Activated CD4-positive, alpha-beta T cell treated with anti-CD3 and anti-CD28 coated beads for 48 hours (primary cell): Measurements from ENCODE around the gene CBX6.
"Not testable (repeated sequence)": the region's sequence is repeated elsewhere in the genome, so short reads cannot be mapped to it uniquely, and the experiment has no call there.

Experiments used
- DNase-seq: peaks from one replicate; pipeline ENCODE4 v3.0.0-alpha.2; 2020

Gene CBX6

DNA sequence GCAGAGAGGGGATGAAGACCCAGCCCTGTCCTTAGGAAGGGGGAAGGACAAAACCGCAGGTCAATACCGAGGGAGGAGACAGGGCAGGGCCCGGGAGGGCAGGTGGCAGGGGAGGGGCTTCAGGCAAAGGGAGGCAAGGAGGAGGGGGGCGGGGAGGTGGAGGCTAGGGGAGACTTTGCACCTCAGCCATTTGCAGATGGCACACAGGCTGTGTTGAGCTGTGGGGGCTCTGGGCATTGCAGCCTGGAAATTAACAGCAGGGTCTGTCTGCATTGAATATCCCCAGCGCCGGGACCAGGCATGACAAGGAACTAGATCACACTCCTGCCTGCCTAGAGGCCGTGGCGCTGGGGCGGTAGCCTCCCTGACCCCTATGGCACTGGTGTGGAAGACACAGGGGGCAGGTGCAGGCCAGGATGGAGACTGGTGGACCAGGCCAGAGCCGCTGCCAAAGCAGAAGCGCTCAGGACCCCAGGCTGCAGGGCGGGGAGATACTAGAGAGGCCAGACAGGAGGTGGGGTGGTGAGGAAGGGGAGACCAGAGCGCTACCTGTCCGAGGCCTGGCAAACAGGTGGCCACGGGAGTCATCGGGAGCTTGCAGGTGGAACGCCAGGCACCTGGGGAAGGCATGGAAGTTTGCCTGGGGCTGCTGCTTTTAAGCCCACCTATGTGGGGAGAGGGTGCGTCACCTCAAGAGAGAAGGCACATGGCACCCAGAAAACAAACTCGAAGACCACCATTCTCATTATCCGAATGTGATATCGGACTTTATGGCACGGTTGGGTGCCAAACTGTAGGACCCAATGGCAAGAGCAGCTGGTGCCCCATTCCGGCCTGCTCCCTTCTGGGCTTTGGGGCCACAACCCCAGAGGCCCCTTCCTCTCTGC lies 11.5 kb downstream of the CBX6 start:
- no peak for DNase-seq

DNA sequence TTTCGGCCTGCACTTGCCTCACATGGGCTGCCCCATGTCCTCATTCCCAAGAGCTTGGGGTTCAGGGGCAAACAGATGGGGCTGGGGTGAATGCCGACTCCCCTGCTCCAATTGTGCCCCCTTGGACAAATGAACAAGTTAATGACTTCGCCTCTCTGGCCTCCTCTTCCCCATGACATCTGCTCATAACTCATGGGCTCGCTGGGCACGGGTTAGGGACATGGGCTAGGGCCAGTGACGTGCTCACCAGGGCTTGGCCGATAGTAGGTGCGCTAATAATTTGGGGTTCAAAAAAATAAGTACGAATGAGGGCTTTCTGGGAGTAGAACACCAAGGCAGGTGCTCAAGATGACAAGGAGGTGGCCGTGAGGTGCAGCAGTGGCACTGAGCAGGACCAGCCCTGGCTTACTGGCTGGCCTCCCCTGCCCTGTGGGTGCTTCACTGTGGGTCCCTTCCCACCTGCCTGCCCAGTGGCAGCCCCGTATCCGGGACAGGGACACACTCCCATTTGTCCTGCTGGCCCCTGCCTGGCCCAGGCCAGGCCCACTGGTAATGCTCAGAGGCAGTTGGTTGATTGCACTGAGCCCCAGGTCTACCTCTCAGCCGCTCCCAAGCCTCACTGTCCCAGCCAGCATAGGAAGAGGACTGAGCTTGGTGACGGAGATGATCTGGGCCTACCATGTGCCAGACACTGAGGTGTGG lies 12.3 kb downstream of the CBX6 start:
- DNase-seq = no peak

DNA sequence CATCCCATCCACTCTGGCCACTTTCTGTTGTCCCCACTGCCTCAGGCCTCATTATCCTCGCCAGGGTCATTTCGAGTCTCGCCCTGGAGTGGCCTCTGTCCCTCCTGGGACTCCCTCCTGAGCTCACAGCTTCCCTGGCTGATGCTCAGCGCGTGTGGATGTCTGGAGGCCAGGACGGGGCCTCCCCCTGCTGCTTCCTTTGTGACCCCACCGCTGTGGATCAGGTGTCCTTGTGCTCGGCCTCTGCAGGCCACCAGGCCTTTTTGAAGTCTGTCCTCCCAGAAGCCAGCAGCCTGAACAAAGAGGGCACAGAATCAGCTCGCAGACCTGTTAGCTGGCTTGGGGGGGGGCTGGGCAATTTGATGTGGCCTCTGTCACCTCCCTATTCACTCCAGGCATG lies 13.5 kb downstream of the CBX6 start:
- DNase-seq = no peak

DNA sequence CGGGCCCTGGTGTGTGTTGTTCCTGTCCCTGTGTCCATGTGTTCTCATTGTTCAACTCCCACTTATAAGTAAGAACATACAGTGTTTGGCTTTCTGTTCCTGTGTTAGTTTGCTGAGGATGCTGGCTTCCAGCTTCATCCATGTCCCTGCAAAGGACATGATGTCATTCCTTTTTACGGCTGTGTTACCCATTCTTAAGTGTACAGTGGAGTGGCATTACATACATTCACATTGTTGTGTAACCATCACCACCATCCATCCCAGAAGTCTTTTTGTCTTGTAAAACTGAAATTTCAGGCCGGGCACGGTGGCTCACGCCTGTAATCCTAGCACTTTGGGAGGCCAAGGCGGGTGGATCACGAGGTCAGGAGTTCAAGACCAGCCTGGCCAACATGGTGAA lies 17.5 kb downstream of the CBX6 start:
- DNase-seq = not testable (repeated sequence)

DNA sequence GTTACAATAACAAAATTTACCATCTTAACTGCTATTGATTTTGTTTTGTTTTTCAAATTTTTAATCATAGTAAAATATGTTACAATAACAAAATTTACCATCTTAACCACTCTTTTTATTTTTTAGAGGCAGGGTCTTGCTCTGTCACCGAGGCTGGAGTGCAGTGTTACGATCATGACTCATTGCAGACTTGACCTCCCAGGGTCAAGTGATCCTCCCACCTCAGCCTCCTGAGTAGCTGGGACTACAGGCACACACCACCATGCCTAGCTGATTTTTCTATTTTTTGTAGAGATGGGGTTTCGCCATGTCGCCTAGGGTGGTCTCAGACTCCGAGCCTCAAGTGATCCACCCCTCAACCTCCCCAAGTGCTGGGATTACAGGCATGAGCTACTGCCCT lies 18.1 kb downstream of the CBX6 start:
- DNase-seq = not testable (repeated sequence)

DNA sequence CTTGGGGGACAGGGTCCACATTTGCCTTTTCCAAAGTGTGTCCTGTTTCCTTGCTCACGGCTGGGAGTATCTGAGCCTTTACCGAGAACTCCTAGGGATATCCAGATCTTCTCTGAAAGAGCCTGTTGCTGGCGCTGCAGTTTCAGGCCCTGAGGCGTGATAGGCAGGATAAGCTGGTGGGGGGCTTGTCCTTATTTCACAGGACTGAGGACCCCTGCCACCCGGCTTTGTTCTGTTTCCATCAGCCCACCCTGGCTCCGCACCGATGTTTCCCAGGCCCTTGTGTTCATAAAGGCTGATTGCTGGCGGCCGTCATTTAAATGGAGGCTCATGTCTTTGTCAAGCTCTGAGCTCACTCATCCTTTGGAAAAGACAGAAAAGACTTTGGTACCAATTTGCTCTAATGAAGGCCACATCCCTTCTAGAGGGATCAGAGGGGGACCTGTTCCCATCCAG lies 18.8 kb downstream of the CBX6 start:
- no peak for DNase-seq

DNA sequence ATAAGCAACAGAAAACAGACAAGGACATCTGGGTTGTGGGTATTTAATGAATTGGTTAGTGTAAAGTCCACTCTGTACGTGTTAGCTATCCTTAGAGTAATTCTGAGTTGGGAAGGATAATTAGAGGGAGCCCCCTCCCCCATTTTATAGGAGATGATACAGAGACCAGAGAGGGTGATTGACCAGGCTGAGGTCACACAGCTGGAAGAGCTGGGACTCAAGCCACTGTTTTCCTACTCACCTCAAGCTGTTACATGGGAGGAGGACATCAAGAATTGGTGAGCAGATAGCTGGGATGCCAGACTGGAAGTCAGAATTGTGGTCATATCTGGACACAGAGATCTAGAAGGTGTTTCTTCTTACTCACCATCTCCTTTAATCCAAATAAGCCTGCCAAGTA lies 19.5 kb downstream of the CBX6 start:
- no peak for DNase-seq

DNA sequence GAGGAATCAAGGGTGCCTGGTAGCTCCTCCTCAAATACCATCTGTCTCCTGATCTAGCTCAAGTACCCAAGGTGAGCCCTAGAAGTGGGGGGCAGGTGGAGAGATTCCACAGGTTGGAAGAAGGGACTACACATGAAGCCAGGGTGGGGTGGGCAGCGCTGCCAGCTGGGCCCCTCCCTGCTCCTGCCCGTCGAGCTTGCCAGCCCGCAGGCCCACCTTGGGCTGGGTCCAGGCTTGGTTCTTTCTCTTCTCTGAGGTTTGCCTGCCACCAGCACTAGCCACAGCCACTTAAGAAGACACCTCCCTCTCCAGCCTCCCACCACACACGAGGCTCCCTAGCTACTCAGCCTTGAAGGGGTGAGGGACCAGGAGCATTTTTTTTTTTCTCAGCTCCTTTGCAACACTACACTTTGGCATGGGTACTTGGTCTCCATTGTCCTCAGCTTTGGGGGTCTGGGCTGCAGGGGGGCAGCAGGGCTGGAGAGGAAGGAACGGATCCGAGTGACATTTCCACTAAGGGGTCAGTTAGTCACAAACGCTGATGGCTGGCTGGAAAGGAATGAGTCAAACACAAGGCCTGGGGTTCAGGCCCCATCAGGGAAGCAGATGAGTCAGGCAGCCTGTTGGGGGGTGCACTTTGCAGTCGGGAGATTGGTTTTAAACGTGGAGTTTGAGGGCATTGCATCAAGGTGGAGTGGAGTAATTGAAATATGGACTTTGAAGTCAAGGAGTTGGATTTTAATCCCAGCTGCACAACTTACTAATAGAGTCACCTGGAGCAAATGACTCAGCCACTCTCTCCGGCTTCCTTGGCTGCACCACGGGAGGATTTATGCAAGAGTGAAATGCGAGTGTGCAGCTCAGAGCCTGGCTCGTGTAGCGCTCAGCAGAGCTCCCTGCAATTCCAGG lies 20.8 kb downstream of the CBX6 start:
- DNase-seq = no peak

DNA sequence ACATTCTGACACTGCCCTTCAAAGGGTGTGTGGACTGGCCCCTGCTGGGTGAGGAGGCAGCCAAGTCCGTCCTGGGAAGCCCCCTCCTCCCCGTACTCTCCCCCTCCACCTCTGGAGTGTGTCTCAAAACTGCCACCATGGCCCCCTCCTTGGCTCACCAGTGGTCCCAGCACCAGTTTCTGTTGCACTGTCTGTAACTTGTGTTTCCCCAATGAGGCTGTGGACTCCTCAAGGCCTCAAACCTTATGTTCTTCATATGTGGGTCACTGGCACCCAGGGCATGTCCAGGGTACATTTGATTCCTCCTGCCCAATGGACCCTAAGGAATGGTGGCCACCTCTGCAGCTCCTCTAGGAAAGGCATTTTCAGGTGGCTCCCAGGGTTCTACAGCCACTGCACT lies 21.6 kb downstream of the CBX6 start:
- DNase-seq = no peak

DNA sequence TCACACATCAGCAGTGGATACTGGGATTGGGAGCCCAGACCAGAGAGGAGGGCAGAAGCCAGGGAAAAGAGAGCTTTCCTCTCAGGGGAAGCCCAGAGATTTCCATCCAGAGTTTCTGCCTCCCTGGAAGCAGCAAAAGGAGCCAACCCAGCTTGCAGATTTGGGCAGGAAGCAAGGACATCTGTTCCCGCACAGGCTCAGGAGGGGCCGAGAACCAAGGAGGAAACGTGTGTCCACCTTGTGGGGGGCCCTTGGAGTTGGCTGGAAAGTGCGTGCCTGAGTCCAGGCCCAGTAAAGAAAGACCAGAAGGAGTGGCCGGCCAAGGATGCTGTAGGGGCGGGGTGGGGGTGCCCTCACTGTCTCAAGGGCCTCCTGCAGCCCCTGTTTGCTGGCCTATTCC lies 22.2 kb downstream of the CBX6 start:
- no peak for DNase-seq

DNA sequence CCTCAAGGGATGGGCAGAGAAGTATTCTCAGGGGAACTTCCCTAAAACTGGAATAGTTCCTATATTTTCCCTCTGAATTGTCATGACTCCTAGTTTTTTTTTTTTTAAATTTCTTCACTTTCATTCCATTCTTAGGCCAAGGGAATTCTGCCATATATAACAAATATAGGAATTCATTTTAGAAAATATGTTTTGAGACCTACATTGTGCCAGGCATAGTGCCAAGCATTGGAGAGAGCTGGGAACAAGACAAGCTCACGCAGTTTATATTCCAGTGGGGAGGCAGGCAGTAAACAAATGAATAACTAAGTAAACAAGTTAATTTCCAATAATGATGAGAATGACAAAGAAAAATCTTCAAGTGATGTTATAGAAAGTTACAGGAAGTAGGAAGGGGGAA lies 25.6 kb downstream of the CBX6 start:
- no peak for DNase-seq

DNA sequence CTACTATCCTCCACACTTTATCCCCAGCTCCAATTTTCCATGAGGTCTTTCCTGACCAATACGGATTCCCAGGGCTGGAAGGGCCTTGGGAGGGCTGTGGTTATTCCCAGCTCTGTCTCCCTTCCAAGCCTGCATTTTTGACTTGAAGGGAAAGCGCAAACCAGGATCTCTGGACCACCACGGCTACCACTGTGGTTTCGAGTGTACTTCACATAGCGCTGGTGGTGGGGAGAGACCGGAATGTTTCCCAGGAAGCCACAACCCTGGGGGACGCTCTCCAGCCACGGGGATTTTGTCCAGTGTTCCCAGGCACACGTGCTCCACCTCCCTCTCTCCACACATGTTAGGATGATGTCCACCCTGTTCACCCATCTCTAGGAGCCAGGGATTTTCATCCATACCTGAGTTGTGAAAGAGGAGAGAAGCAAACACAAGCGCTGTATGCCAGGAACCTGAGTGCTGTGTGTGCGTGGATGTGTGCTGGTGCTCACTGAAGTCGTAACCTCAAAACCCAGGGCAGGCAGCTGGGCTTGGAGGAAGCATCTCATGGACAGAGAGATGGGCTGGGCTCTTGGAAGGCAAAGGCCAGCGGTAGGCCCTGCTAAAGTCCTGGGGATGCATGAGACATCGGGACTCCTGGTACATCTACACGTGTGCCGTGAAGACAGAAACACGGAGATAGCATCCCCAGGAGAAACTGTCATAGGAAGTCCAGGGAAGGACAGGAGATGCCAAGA lies 26.8 kb downstream of the CBX6 start:
- no peak for DNase-seq

DNA sequence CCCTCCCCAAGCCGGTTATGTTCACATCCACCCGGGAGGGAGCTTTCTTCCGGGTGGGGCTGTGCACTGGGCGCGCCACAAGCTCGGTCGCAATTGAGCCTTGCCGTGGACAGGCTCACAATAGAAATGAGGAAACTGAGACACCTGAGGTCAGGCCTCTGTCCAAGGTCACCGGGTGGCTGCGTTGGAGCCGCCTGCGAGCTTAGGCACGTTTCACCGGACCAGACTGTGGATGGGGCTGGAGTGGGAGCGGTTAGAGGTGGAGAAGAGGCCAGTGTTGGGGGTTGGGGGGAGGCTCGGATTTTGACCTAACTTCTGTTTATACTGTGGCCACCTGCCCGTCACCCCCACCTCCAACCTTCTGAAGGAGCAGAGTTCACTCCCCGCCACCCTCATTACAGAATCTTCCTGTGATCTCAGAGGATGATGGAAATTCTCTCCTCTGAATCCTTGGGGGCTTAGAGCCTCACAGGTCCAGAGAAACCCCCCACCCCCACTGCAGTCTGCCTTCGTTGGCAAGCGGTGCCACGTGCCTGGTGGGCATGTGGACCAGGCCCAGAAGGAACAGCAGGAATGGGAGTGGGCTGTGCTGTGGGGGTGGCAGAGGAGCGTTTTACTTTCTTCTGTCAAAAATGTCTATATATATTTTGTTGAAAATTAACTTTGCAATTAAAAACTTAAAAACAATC lies 27.6 kb downstream of the CBX6 start:
- no peak for DNase-seq

DNA sequence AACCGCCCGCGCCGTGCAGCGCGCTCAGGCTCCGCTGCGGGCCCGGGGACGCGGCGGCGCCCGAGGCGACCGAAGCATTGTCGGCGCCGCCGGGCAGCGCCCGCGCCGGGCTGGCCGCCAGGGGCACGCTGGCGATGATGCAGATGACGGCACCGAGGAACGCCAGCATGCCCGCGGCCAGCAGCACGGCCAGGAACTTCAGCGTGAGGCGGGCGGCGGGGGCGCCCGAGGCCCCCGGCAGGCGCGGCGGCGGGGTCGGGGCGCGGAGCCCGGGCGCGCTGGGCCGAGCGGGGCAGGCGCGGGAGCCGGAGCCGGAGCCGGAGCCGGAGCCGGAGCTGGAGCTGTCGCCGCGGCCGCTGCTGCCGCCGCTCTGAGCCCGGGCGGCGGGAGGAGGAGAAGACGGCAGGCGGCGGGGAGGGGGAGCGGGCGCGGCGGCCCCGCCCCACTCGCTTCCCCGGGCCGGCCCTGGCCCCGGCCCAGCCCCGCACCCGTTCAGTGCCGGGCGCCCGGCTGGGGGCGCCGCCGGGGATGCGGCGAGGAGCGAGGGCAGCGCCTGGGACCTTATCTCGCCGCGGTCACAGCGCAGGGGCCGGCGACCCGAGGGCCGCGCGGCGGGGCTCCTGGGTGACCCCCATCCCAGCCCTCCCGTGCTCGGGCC lies 28.2 kb downstream of the CBX6 start, which contains the start of gene NPTXR:
NPTXR (minus strand) TSS at position 372 of the 658 bp plus-strand sequence.
- peak; percentile 34 for DNase-seq

DNA sequence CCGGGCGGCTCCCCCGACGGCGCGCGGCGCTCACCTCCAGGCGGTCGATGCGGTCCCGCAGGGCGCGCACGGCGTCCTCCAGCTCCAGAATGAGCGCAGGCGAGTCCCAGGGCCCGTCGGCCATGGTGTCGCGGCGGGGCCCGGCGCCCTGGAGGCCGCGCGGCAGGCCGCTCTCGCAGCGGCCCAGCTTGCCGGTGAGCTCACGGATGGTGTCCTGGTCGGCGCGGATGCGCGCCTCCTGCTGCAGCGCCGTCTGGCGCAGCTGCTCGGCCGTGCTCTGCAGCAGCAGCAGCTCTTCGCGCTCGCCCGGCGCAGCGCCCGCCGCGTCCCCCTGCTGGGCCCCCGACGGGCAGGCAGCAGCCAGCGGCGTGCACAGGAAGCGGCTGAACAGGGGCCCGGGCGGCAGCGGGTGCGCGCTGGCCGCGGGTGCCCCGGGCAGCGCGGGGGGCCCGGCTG lies 28.8 kb downstream of the CBX6 start:
- peak; percentile 64 for DNase-seq

DNA sequence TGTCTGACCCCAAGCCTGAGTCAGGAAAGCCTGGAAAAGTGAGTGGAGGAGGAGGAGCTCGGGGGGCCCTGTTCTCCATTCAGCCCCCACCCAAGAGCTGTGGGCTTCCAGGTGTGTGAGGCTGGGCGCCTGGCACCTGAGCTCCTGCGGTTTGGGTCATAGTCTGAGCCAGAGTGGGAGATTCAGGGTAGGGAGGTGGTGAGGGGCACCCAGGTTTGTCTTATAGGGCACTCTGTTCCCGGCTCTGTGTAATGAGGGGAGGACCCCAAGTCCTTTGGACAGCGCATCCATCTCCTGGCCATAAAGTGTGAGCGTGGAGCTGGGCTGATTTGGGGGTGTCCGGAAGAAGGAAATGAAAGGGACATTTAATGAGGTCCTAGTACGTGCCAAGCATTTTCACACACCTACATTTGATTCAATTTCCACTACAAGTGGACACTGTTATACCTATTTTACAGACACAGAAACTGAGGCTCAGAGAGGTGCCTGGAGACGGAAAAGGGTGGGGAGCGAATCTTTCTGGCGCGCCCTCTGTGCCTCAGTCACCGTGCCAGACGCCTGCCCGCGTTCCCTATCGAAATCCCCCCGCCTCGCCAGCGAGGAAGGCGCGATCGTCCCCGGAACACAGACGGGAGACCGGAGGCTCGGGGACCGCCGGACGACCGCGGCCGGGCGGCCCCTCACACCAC lies 29.4 kb downstream of the CBX6 start:
- DNase-seq = no peak

DNA sequence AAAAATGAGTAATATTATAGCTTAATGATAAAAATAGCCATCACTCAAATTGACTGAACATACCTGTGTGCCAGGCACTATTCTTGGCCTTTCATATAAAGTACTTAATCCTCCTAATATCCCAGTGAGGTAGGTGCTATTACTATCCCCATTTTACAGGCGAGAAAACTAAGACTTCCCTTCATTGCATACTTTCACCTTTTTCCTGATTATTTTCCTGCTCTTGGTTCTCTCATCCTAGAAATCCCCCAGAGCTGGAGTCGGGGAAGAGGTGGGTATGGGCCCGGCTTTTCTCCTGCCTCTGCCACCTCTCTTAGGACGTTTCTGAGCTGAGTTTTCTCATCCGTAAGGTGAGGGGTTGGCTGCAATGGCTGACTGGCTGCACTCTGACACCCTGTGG lies 30.4 kb downstream of the CBX6 start:
- no peak for DNase-seq

DNA sequence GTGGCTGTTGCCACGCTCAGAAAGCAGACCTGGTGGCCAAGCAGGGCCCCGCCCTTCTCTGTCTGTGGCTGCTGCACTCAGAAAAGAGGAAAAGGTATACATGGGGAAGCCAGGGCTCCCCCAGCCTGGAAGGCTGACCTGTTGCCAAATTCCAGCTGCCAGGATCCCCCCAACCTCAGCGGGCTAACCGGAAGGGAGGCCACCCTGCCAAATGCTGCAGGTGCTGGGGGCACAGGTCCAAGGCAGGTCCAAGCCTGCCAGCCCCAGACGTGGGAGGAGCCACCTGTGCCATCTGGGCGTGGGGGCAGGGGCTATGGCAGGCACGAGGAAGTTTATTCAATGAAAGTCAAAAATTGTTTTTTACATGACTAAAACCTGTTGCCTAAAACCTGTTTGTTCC lies 30.8 kb downstream of the CBX6 start:
- DNase-seq = no peak

DNA sequence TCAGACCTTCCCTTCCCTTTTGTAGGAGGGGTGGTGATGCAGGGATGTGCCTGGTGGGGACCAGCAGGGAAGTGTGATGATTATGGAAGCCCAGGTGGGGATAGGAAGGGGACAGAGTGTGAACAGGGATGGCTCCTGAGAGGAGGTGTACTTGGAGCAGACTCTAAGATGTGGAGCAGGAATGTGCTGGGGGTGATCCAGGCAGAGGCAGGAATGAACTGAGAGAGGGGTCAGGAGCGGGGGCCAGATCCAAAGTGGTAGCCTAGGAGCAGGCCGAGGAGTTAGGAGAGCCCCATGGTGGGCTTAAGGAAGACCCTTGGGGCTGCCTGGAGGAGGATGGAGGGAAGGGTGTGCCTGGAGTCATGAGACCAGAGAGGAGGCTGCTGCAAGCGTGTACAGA lies 31.9 kb downstream of the CBX6 start:
- DNase-seq = no peak

DNA sequence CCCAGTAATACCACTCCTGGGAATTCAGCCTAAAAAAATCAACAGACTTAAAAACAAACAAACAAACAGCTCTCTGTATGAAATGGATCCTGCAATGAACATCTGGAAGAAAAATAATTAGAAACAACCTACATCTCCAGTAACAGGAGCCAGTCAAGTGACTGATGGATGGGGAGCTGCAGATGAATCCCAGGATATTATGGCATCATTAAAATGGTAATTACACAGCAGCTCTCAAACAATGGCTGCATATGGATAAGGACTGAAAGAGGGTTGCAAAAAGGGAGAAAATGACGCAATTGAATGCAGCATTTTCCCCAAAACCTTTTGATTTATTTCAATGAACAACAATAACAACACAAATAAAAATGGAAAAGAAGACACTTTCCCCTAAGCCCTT lies 32.3 kb downstream of the CBX6 start:
- DNase-seq = no peak
